ENCODE measurements around the gene BCL2L12. TPM values are rescaled to one million over a fixed set of nuclear protein-coding genes. Genes with fewer than 3 reads are reported as not detected.

Gene BCL2L12
- total and polyA plus RNA-seq, 2 of the 13 experiments (the other 11 are each of a cell fraction or from before 2014, with no cell fraction given) = 26.8 to 40.8 TPM

- TF ChIP-seq ZNF333 (CRISPR knock-in tag; IDR thresholded peaks at IDR 0.05; ENCODE audit: borderline replicate concordance) = 0 out of 2 replicates have a peak, but pooled peaks have one; percentile 72
- TF ChIP-seq ZBTB3 (CRISPR knock-in tag; IDR thresholded peaks at IDR 0.05; ENCODE audit: borderline replicate concordance, low read depth) = no peak
- peak; percentile 67; the same call in 1 of the 2 replicates for TF ChIP-seq KLF6 (CRISPR knock-in tag; IDR thresholded peaks at IDR 0.05)
- TF ChIP-seq SKI (IDR thresholded peaks at IDR 0.05; ENCODE audit: partially characterized antibody) = no peak
- TF ChIP-seq ZGPAT (CRISPR knock-in tag; IDR thresholded peaks at IDR 0.05) = peak; percentile 43; the same call in 1 of the 2 replicates
- TF ChIP-seq DNMT3B (CRISPR knock-in tag; conservative IDR thresholded peaks at IDR 0.05) = 0 out of 2 replicates have a peak, but pooled peaks have one; percentile 46
- peak; percentile 82 for TF ChIP-seq AGO2 (optimal IDR thresholded peaks at IDR 0.05; ENCODE audit: low read depth, low read length)
- TF ChIP-seq ZNF337 (CRISPR knock-in tag; IDR thresholded peaks at IDR 0.05; ENCODE audit: borderline replicate concordance, low read depth) = no peak
- peak; percentile 99 for TF ChIP-seq MYC (CRISPR knock-in tag; IDR thresholded peaks at IDR 0.05; ENCODE audit: borderline replicate concordance)
- peak; percentile 95 for TF ChIP-seq PATZ1 (CRISPR knock-in tag; IDR thresholded peaks at IDR 0.05)
- TF ChIP-seq ZBTB42 (CRISPR knock-in tag; IDR thresholded peaks at IDR 0.05) = peak; percentile 75; the same call in 1 of the 2 replicates
- no peak for TF ChIP-seq ZFP62 (CRISPR knock-in tag; IDR thresholded peaks at IDR 0.05)
- no peak for TF ChIP-seq ZKSCAN1 (IDR thresholded peaks at IDR 0.05; ENCODE audit: low read length)
- TF ChIP-seq ZMAT3 (CRISPR knock-in tag; conservative IDR thresholded peaks at IDR 0.05) = peak; percentile 86; the same call in 1 of the 2 replicates
- TF ChIP-seq SNAPC4 (CRISPR knock-in tag; IDR thresholded peaks at IDR 0.05) = peak; percentile 86; the same call in 1 of the 2 replicates
- TF ChIP-seq HNRNPL (IDR thresholded peaks at IDR 0.05; ENCODE audit: low read depth, low read length) = peak; percentile 74; the same call in 1 of the 2 replicates
- peak; percentile 72 for TF ChIP-seq ZFY (CRISPR knock-in tag; IDR thresholded peaks at IDR 0.05)
- TF ChIP-seq ZNF446 (CRISPR knock-in tag; IDR thresholded peaks at IDR 0.05) = no peak; the same call in 1 of the 2 replicates
- peak; percentile 95 for TF ChIP-seq SRSF1 (optimal IDR thresholded peaks at IDR 0.05; ENCODE audit: low read depth, low read length)
- peak; percentile 45; the same call in 1 of the 2 replicates for TF ChIP-seq TFDP2 (CRISPR knock-in tag; IDR thresholded peaks at IDR 0.05)
Measured at GRCh38 chr19:49677231-49677900, 11.6 kb downstream of the BCL2L12 start, which contains the start of gene PRMT1 (continued).

All from HepG2 (cell line).